CD1c-positive myeloid dendritic cell (primary cell): ENCODE data around the gene ZNF575.

Experiments
- DNase-seq: peaks from one replicate; pipeline ENCODE4 v3.0.0-alpha.2; 2016; ENCODE audit errors: extremely low spot score

ZNF575 gene, protein sequence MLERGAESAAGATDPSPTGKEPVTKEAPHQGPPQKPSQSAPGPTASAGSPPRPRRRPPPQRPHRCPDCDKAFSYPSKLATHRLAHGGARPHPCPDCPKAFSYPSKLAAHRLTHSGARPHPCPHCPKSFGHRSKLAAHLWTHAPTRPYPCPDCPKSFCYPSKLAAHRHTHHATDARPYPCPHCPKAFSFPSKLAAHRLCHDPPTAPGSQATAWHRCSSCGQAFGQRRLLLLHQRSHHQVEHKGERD

GRCh38 chr19:43532962-43533545 lies at the start of gene ZNF575:
TSS of gene ZNF575 (plus strand) at chr19:43533188. CDS start at chr19:43534423, 1,235 bp downstream.
- DNase-seq: peak; percentile 96

DNA sequence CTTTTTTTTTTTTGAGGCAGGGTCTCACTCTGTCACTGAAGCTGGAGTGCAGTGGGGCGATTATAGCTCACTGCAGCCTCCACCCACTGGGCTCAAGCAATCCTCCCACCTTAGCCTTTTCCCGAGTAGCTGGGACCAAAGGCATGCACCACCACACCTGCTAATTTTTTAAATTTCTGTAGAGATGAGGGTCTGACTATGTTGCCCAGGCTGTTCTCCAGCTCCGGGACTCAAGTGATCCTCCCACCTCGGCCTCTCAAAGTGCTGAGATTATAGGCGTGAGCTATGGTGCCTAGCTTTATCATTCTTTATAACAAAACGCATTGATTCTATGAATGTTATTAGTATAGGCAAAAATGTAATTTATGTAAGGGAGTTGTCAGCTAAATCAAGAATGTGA lies 49.7 kb upstream of the ZNF575 start:
- DNase-seq: no peak

GRCh38 chr19:43485951-43486350 lies 47.0 kb upstream of the ZNF575 start:
- peak; percentile 48 for DNase-seq

- no peak for DNase-seq
Observed at GRCh38 chr19:43486412-43486811, 46.6 kb upstream of the ZNF575 start.

DNA sequence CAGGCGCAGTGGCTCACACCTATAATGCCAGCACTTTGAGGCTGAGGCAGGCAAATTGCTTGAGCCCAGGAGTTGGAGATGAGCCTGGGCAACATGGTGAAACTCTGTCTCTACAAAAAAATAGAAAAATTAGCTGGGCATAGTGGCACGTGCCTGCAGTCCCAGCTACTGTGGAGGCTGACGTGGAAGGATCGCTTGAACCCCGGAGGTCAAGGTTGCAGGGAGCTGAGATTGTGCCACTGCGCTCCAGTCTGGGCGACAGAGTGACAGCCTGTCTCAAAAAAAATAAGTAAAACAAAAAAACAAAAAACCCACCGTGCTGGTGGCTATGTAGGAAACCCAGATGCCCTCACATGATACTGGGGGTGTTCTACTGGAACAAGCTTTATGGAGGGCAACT lies 44.8 kb upstream of the ZNF575 start:
- DNase-seq: no peak

DNA sequence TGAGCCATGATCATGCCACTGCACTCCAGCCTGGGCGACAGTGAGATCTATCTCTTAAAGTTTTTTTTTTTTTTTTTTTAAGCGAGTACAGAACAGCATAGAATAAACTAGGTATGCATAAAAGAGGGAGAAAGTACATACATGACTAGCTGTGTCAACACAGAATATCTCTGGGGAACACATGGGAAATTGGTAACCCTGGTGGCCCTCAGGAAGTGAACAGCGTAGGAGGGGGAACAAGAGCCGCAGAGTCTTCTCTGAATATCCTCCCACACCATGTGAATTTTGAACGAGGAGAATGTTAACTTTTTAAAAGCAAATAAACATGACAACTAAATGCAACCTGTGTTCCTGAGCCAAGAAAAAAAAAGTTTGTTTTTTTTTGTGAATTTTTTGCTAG lies 43.7 kb upstream of the ZNF575 start:
- peak; percentile 79 for DNase-seq

DNA sequence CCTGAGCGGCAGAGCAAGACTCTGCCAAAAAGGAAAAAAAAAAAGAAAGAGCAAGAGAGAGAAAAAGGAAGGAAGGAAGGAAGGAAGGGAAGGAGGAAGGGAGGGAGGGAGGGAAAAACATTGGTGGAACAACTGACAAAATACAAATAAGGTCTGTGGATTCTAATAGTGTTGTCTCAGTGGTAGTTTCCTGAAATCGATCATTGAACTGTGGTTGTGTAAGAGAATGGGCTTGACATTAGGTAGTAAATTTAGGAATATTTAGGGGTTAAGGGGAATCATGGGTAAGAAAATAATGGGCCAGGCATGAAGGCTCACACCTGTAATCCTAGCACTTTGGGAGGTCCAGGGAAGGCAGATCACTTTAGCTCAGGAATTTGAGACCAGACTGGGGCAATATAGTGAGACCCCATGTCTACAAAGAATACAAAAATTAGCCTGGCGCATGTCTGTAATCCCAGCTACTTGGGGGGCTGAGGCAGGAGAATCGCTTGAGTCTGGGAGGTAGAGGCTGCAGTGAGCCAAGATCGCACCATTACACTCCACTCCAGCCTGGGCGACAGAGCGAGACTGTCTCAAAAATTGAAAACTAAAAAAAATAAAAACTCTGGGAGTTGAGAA lies 42.9 kb upstream of the ZNF575 start:
- DNase-seq: no peak

GRCh38 chr19:43490759-43491158 lies 42.2 kb upstream of the ZNF575 start:
- no peak for DNase-seq

DNA sequence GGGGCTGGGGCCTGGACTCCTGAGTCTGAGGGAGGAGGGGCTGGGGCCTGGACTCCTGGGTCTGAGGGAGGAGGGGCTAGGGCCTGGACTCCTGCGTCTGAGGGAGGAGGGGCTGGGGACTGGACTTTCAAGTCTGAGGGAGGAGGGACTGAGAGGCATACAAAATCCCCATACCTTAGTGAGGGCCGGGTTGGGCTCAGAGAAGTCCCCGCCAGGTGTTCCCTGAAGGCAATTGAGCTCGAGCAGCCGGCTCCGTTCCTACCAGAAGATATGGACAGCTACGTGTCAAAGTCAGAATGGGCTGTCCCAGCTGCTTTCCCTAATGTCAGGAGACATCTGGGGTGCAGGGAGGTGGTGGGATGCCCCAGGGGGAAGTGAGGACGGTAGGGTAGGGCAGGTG lies 37.9 kb upstream of the ZNF575 start:
- no peak for DNase-seq

DNA sequence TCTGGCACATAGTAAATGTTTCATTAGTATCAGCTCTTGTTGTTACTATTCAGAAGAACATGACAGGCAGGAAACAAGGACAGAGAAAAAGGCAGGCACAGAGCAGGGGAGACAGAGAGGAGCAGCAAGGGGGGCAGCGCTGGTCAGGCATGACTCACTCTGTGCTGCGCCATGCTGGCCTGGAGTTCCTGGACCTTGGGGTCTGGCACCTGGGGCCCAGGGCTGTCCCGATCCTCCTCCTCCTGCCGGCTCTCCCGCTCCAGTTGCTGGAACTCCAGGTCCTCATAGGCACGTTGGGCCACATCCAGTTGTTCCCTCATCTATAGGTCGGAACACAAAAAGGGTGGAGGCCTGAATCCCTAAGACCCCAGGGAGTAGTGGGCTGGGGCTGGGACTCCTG lies 36.0 kb upstream of the ZNF575 start:
- no peak for DNase-seq

GRCh38 chr19:43498233-43498842 lies 34.6 kb upstream of the ZNF575 start:
- no peak for DNase-seq

- DNase-seq: no peak
Observed at GRCh38 chr19:43499042-43499441, 33.9 kb upstream of the ZNF575 start.

GRCh38 chr19:43501661-43502418 lies 31.1 kb upstream of the ZNF575 start:
- no peak for DNase-seq

GRCh38 chr19:43502419-43502976 lies 30.5 kb upstream of the ZNF575 start:
- DNase-seq: no peak

DNA sequence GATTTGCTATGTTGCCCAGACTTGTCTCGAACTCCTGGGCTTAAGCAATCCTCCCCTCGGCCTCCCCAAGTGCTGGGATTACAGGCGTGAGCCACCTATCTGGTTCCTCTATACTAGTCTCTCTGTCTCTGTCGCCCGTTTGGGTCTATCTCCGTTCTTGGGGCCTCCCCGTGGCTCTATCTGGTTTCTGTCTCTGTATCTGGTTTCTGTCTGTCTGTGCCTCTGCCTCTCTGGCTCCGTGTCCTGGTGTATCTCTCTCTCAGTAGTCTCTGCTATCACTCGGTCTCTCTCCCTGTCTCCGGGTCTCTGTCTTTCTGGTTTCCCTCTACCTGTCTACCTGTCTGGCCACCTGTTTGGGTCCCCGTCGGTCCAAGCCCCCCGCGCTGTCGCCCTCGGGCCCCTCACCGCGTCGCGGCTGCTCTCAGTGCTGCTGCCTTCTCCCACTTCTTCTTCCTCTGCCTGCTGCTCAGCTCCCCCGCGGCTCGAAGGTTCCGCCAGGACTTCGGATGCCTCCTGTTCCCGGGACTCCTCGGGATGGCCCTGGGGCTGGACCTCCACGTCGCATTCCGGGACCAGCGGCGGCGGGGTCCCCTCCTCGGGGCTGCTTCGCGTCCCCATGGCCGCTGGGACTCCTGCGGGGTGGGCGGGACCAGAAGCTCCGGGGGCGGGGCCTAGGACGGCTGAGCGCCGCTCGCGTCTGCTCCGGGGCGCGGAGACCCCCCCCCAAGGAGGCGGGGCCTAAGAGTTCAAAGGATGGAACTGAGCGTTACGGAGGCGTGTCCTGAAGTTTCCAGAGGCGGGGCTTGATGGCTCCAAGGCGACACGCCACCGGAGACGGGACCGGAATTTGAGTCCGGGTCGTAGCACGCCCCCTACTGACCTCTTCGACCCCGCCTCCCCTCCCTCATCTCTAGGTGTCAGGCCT lies 29.2 kb upstream of the ZNF575 start:
- peak; percentile 96 for DNase-seq

DNA sequence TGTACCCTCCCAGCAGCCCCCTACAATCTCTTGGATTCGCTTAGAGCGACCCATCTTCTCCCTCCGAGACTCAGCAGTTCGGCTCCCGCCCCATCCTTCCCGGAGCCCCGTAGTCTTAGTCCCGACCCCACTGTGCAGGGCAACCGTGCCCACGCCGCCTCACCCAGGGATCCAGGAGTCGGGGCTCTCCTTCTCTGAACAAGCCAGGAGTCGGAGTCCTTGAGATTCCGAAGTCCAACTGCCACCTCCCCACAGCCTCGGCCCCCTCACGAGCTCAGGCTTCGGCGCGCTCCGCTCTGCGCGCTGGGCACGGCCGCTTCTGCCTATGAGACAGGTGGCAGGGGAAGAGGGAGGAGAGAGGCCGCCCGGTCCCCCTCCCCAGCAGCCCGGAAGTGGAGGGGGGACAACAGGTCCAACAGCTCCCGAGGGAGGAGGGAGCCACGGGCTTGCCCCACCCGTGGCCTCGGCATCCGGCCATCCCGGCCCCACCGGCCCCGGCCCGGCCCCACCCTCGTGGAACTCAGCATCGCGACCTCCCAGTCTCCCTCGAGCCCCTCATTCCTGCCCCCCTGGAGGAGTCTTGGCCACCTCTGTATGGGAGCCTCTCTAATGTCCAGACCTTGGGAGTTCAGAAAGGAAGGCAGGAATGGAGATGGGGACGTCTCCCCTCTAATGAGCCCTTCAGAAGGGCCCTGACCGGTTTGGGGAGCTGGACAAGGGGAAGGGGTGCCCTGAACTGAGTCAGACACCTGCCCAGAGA lies 28.4 kb upstream of the ZNF575 start, which contains the start of gene PHLDB3:
TSS of gene PHLDB3 (minus strand) at position 321 of the 760 bp plus-strand sequence. CDS start 628 bp downstream, outside the sequence.
- DNase-seq: peak; percentile 26

DNA sequence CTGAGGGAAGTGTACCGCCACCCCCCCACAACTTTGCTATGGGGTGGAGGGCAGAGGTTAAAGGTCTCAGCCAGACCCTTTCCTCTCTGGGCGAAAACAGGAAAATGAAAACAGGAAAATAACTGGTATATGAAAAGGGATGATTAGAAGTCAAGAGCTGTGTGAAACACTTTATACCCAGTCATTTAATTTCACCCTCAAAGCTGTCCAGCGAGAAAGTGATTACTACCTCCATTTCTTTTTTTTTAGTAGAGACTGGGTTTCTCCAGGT lies 27.9 kb upstream of the ZNF575 start:
- no peak for DNase-seq

- no peak for DNase-seq
Observed at GRCh38 chr19:43505941-43506340, 27.0 kb upstream of the ZNF575 start.

- DNase-seq: no peak
Observed at GRCh38 chr19:43506629-43507028, 26.4 kb upstream of the ZNF575 start.

DNA sequence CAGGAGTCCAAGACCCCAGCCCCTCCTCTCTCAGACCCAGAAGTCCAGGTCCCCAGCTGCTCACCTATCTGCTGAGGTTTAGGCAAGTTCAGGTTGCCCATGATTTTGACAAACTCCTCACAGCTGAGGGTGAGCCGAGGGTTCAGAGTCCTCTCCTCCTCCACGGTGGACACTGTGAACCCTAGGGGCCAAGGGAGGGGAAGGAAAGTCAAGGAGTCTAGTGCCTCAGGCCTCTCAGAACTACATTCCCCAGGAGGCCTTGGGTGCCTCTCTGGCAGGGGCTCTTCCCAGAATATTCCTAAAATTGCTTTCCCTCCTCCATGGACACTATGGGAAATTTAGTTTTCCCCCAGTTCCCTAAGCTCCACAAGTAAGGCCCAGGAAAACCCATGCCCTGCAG lies 25.1 kb upstream of the ZNF575 start:
- no peak for DNase-seq
